ENCODE data around the gene ZSCAN16.
"Not testable (repeated sequence)": the region's sequence is repeated elsewhere in the genome, so short reads cannot be mapped to it uniquely, and the experiment has no call there.

ZSCAN16 gene

DNA sequence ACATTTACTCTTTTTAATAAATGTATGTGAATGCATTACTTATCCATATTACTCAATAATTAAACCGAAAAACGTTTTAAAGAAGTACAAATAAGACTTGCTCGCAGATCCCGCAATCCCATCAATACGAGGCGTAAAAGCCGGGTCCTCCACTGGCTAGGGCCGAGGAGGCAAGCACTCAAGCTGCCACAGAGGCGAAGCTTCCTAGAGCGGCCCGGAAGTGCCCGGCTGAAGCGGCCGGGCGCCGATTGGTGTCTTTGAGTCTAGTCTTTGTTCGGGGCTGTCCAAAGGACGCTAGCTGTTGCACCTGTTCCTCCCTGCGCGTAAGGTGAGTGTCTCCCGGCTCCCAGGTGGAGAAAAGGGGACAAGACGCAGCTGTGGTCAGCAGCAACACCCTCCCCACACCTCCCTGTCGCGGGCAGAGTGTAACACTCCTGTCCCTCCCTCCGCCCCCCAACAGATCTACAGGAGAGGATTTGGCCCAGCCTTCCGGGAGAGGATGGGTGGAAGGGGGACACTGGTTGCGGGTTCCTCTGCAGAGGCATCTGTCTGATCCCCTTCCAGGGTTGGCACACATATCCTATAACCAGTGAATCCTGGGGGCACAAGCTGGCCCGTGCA lies at the start of gene ZSCAN16:
ZSCAN16 (plus strand) TSS at position 260 of the 621 bp plus-strand sequence. CDS start 835 bp downstream, outside the sequence.
- peak; percentile 92 for DNase-seq

DNA sequence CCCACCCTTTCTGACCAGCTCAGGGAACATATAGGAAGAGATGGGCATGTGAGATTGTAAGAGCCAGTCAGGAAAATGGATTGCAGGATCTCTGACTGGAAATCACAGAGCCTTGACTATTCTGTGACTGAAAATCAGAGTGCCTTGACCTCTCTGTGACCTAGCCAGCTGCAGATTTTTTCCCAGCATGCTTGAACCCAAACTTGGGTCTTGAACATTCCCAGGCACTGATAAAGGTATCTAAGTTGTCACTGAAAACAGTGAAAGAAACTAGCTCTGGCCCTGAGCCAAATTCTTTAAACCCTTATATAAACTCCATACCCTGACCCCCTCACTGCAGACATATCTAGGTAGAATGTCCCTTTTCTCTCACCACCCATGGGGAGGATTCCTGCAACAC lies 46.4 kb upstream of the ZSCAN16 start:
- DNase-seq: no peak

DNA sequence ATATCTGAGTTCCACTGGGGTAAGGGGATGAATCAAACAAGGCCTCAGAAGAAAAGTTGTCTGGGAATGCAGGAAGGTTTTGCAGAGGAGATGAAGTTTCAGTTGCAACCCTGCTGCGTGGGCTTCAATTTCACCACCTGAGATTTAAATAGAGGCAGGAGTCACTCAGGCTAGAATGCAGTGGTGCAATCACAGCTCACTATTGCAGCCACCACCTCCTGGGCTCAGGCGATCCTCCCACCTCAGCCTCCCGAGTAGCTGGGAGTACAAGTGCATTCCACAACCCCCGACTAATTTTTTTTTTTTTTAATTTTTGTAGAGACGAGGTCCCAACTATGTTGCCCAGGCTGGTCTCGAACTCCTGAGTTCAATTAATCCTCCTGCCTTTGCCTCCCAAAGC lies 45.6 kb upstream of the ZSCAN16 start:
- no peak for DNase-seq

DNA sequence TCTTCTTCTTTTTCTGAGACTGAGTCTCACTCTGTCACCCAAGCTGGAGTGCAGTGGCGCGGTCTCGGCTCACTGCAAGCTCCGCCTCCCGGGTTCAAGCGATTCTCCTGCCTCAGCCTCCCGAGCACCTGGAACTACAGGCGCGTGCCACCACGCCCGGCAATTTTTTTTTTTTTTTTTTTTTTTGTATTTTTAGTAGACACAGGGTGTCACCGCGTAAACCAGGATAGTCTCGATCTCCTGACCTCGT lies 44.1 kb upstream of the ZSCAN16 start, which contains the start of gene ZNF165:
ZNF165 (plus strand) TSS at position 188 of the 250 bp plus-strand sequence. CDS start 4,913 bp downstream, outside the sequence.
- not testable (repeated sequence) for DNase-seq

DNA sequence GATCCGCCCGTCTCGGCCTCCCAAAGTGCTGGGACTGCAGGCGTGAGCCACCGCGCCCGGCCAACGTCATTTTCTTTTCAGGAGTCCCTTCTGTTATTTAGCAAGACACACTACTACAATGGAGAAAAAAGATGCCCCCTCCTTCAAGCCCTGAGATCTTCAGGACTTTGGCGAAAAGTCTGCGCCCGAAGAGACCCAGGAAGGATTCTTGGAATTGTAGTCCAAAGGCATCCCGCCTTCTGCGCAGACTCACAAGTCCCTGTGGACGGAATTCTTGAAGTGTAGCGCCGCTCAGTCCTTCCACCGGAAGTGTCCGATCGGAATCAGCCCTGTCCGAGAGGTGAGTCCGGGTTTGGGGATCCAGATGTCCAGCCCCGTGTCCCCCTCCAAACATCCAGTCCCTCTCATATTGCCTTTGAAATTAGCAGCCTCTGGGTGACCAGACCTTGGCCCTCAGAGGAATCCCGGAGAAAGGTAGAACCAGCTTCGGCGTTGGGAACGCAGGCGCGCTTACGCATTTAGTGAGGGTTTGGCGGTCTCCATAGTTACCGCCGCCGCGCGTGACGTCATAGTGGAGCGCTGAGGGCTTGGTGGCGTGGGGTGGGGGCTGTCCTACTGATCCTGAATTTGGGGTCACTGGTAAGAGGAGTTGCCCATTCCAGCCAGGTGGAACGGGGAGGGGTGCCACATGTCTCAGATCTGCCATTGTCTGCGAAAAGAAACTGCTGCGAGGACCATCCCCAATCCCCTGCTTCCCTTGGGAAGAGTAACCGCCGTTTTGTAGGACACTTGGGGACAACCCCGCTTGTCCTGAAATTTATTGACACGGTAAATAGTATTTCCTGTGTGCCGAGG lies 43.6 kb upstream of the ZSCAN16 start:
- DNase-seq: peak; percentile 99

DNA sequence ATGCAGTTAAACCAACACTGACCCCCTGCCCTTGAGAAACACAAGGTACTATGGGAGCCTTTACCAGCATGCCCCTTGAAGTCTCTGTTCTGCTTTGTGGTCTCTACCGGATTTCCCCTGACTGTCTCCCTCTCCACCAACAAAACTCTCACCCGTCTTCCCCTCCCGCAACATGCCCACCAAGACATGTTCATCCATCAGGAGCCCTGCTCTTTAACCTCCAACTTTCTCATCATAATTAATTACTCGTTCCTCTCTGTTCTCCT lies 43.0 kb upstream of the ZSCAN16 start:
- DNase-seq: no peak

DNA sequence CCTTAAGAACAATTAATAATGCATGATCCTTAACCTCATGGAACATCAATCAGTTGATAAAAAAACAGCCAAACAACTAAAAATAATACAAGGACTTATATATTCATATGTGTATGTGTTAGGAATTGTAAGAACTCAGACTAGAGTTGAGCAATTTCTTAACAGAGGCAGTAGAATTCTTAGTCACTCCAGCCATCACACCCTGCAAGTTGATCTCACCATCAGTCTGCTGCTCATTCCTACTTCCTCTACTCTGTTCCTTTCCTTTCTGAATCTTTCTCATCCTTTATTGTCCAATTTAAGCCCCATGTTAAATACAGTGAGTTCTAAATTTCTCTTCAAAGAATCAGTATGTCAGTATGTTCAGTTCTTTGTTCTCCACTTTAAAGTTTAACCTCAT lies 41.5 kb upstream of the ZSCAN16 start:
- DNase-seq: no peak

DNA sequence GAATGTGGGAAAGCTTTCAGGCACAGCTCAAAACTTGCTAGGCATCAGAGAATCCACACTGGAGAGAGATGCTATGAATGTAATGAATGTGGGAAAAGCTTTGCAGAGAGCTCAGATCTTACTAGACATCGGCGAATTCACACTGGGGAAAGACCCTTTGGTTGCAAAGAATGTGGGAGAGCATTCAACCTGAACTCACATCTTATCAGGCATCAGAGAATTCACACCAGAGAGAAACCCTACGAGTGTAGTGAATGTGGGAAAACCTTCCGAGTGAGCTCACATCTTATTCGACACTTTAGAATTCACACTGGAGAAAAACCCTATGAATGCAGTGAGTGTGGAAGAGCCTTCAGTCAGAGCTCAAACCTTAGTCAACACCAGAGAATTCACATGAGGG lies 35.4 kb upstream of the ZSCAN16 start:
- DNase-seq: no peak

DNA sequence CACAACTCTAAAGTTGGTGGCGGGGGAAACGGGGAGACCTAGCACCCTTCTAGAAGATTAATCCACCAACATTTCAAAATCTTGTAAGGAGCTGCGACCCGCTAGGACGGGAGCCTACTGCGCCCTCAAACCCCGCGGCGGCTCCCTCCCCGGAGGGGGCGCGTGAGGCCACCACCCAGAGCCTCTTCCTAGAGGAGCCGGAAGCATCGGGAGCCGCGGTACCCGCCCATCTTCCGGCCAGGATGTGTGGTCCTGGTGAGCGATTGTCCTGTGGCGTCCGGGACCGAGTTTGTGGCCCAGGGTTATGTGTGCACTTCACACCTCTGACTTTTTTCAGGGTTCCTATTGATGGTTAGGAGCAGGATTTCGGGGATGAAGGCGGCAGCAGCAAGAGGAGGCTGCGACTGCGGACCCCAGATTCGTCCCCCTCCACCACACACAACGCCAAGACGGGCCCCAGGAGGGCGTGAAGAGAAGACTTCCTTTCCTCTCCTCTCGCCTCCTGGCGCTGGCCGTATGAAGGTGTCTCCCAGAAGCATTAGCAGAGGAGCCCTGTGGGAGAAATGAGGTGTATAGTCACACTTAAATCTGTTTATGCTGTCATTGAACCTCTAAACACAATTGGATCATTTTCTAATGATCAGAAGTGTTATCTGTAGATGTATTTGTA lies 33.4 kb upstream of the ZSCAN16 start:
- DNase-seq: no peak

DNA sequence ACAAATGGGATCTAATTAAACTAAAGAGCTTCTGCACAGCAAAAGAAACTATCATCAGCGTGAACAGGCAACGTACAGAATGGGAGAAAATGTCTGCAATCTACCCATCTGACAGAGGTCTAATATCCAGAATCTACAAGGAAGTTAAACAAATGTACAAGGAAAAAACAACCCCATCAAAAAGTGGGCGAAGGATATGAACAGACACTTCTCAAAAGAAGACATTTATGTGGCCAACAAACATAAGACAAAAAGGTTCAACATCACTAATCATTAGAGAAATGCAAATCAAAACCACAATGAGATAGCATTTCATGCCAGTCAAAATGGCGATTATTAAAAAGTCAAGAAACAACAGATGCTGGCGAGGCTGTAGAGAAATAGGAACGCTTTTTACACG lies 22.2 kb upstream of the ZSCAN16 start:
- DNase-seq: not testable (repeated sequence)

DNA sequence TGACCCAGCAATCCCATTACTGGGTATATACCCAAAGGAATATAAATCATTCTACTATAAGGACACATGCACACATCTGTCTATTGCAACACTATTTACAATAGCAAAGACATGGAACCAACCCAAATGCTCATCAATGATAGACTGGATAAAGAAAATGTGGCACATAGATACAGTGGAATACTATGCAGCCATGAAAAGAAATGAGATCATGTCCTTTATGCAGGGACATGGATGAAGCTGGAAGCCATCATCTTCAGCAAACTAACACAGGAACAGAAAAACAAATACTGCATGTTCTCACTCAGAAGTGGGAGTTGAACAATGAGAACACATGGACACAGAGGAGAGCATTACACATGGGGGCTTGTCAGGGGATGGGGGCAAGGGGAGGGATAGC lies 21.7 kb upstream of the ZSCAN16 start:
- not testable (repeated sequence) for DNase-seq

DNA sequence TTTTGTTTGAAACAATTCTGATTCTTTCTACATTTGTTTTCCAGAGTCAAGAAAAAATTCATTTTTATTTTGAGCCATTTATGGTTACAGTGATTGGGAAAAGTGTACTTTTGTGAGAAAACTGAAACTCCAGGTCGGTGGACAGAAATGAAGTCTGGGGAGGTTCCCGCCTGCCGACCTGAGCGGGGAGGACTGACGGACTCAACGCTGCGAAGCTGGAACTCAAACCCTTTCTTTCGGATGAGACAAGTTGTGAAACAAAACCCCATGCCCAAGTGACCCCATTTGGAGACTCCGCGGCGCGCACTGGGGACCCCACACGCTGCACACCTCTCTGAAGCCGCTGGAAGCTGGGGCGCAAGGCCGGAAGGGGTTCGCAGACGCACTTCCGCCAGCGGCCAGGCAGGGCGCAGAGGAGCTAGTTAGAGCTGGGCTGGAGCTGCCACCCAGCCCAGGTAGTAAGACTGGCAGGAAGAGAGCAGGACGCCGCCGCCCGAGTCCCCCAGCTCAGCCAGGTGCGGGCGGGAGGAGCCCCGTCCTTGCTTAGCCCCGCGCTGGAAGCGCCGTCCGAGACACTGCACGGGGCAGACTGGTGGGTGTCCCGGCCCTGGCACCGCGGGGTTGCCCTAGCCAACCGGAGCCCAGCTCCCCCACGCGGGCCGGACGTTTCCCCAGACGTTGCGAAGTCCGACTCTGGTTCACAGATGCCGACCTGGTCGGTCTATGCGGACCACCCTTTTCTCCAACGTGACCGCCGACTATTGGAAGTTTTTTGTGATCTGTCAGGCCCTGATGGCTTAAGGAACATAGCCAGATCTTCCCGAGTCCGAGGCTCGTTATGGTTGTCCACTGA lies 19.8 kb upstream of the ZSCAN16 start:
- peak; percentile 92 for DNase-seq

DNA sequence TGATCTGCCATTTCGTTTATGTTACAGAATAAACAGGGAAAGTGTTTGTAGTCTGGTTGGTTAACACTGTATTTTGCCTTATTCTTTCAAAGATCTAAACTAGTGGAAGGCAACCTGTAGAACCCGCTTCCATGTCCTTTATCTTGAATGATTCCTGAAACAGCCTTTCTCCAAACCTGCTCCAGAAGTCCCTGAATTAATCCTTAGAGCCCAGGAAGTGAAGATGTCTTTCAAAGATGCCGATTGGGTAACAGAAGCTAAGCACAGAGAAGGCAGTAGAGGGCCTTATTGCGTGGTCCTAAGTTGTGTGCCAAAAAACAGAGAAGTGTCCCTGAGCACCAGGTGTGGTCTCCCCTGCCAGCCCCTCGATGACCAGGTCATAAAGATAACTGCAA lies 19.2 kb upstream of the ZSCAN16 start:
- DNase-seq: no peak

DNA sequence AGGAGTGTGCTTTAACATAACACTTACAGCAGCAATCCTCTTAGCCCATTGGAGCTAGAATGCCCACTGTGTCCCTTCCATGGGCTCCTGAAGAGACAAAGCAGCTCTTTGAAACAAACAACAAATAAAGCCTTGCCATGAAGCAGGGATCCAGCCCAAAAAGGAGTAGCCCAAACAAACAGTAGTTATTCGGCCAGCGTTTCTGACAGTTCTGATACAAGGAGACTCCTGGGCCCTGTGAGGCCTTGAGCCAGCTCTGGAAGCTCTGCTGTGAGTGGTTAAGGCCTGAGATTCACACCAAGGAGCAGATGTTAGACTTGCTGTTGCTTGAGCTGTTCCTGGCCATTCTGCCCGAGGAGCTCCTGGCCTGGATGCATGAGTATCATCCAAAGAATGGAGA lies 16.9 kb upstream of the ZSCAN16 start:
- DNase-seq: no peak

DNA sequence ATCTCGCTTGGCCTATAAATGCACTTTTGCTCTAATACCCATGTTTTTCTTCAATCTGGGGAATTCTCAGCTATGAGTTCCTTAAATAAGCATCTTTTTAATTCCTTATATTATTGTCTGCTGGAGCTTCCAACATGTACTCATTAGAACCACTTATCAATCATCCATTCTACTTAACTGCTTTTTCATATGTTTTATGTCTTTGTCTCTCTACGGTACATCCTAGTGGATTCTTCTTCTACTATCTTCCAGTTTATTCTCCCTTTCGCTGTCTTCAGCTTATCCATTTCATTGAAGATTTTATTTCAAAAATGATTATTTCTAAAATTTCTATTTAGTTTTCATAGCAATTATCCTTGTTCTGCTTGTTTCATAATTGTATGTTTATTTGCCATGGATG lies 12.4 kb upstream of the ZSCAN16 start:
- DNase-seq: no peak

DNA sequence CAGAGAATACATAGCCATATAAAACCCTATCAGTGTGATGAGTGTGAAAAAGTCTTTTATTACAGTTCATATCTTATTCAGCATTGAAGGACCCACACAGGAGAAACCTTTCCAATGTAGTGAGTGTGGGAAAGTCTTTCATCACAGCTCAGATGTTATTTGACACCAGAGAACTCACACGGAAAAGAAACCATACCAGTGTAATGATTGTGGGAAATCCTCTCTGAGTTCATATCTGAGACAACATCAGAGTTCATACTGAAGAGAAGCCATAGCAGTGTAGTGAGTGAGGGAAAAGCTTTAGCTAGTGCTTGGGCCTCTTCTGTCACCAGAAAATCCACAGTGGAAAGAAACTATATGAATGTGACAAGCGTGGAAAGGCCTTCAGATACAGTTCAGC lies 8.6 kb upstream of the ZSCAN16 start:
- no peak for DNase-seq

DNA sequence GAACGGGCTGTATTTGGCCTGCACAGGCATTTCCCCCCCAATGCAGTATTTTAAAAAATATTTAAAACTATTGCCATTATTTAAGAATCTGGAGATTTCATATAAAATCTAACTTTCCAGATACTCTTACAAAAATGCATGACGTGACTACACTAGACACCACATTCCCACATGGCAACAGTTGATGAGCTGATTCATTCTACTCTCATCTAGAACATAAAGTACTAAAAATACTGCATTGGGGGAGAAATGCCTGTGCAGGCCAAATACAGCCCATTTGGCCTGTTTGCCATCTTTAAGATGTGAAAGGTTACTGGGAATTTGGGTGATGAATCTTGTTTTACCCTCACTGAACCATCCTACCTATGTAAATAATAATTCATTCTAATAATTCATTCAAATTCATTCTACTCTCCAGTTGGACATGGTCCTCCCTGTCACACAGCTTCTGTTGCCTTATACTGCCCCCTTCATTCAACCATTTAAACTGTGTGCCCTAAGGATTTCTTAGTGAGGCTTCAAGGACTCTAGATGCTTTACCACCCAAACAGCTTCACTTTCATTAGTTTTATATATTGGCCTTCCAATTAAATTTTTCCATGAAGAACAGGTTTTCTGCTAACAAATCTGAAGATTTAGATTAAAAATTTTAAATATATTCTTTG lies 6.9 kb upstream of the ZSCAN16 start:
- no peak for DNase-seq

DNA sequence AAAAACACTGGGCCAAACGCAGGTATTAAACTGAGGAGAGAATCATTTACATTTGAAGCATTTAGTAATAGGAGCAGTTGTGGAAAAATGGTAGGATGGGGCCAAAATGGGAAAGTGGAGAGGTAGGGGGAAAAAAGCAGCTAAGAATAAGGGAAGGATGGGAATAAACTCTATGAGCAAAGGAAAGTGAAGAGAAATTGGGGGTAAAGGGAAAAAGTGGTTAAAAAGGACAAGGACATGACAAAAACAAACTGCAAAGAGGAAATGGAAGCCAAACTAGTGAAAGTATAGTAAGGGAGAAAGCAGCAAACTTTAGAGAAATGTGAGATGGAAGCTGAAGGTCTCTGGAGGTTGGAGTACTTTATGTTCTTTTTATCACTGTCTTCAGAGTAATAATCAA lies 6.2 kb upstream of the ZSCAN16 start:
- DNase-seq: no peak

DNA sequence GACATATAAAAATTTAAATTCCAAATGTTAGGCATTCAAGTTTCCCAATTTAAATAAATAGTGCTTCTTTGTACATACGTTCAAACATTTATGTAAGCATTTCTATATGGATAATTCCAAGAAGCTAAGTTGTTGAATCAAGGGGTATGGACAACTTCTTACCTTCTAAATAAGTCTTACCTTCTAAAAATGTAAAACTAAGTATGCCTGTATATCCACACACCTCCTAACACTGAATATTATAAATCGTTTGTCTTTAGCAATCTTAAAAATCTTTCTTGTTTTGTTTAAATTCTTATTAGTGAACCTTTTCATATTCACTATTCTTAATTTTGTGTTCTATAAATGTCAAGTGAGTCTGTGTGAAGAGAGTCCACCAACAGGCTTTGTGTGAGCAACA lies 2.5 kb upstream of the ZSCAN16 start:
- DNase-seq: no peak

DNA sequence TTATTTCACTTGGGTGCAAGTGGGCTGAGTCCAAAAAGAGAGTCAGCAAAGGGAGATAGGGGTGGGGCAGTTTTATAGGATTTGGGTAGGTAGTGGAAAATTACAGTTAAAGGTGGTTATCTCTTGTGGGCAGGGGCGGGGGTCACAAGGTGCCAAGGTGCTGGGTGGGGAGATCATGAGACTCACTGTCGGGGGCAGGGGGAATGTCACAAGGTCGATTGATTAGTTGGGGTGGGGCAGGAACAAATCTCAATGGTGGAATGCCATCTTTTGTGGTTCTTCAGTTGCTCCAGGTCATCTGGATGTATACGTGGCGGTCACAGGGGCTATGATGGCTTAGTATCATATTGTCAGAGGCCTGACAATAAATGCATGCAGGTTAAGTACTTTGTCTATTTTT lies 2.1 kb upstream of the ZSCAN16 start:
- DNase-seq: not testable (repeated sequence)

DNA sequence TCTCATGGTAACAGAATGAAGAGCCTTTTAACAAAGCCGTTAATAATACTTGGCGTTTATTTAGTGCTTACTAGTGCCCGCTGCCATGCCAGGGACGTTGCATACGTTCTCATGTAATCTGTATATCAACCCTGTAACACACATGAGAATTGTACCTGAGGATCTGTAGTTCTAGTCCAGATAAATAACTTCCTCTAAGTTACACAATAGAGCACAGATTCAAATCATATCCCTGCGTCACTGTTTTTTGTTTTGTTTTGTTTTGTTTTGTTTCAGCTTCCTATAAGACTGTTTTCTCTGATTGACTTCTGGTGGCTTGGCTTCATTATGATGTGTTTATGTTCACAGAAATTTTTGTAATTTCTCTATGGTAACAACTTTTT lies 553 bp downstream of the ZSCAN16 start:
- no peak for DNase-seq

DNA sequence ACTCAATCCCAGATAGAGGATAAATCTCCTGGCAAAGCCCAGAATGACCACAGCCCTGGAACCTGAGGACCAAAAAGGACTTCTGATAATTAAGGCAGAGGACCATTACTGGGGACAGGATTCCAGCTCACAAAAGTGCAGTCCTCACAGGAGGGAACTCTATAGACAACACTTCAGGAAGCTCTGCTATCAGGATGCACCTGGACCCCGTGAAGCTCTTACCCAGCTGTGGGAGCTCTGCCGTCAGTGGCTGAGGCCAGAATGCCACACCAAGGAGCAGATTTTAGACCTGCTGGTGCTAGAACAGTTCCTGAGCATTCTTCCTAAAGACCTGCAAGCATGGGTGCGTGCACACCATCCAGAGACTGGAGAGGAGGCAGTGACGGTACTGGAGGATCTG lies 992 bp downstream of the ZSCAN16 start:
- no peak for DNase-seq

DNA sequence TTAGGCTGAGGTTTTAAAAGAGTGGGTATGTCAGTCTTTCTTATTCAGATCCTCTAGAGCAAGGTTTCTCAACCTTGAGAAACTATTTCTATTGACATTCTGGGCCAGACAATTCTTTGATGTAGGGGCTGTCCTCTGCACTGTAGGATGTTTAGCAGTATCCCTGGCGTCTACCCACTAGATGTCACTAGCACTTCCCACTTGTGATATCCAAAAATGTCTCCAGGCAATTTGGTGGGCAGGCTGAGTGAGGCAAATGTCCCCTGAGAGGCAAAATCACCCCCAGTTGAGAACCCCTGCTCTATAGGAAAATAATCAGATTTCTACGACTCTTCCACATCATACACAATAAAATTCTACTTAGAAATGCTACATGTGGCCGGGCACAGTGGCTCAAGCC lies 9.6 kb downstream of the ZSCAN16 start:
- no peak for DNase-seq
